AG08395 (cell line): ENCODE data around the gene HFE.
"Not testable (repeated sequence)": the region's sequence is repeated elsewhere in the genome, so short reads cannot be mapped to it uniquely, and the experiment has no call there.

Experiments
- DNase-seq: peaks from one replicate; pipeline ENCODE4 v3.0.0; 2012; ENCODE audit warnings: mixed read lengths, low spot score

The HFE gene, protein sequence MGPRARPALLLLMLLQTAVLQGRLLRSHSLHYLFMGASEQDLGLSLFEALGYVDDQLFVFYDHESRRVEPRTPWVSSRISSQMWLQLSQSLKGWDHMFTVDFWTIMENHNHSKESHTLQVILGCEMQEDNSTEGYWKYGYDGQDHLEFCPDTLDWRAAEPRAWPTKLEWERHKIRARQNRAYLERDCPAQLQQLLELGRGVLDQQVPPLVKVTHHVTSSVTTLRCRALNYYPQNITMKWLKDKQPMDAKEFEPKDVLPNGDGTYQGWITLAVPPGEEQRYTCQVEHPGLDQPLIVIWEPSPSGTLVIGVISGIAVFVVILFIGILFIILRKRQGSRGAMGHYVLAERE

GRCh38 chr6:26087284-26088115 is at the start of gene HFE:
Gene HFE, plus strand, starts transcription at chr6:26087429. Its CDS starts 12 bp downstream, at chr6:26087441.
- DNase-seq = peak; percentile 56

- DNase-seq = no peak
These were observed 45.3 kb upstream of the HFE start for GRCh38 chr6:26041946-26042345.

DNA sequence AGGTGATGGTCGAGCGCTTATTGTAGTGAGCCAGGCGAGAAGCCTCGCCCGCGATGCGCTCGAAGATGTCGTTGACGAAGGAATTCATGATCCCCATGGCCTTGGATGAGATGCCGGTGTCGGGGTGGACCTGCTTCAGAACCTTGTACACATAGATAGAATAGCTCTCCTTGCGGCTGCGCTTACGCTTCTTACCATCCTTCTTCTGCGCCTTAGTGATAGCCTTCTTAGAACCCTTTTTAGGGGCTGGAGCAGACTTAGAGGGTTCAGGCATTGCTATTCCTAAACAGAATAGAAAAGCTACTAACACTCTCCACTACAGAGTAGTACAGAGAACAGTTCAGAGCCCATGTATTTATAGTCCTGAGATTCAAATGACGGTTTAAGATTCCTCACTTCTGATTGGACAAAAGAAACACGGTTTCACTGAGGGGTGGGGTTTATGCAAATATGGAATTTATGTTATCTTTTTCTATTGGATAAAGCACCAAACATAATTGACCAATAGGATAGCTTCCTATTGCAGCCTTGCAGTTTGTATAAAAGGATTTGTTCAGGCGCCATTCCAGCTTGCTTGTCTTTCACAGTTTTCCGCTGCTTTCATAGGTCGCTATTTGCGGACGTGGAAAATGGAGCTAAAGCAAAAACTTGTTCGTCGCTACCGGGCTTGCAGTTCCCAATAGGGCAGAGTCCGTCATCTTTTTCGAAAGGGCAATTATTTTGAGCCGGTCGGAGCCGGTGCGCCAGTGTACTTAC is 43.7 kb upstream of the HFE start:
- DNase-seq = peak; percentile 96

- DNase-seq = peak; percentile 6
These were observed 42.8 kb upstream of the HFE start for GRCh38 chr6:26044140-26045064.

DNA sequence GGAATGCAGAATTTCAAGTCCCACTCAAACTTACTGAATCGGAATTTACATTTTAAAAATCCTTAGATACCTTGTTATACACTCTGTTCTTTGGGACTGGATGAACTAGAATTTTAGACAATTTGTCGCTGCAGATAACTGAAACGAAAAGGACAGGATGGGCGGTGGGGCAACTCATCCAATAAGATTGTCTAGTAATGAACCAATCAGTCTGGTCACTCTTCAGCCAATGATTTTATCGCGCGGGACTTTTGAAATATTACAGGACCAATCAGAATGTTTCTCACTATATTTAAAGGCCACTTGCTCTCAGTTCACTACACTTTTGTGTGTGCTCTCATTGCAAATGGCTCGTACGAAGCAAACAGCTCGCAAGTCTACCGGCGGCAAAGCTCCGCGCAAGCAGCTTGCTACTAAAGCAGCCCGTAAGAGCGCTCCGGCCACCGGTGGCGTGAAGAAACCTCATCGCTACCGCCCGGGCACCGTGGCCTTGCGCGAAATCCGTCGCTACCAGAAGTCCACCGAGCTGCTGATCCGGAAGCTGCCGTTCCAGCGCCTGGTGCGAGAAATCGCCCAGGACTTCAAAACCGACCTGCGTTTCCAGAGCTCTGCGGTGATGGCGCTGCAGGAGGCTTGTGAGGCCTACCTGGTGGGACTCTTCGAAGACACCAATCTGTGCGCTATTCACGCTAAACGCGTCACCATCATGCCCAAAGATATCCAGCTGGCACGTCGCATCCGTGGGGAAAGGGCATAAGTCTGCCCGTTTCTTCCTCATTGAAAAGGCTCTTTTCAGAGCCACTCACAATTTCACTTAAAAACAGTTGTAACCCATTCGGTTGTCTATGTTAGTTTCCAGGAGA is 41.9 kb upstream of the HFE start:
- peak; percentile 97 for DNase-seq

GRCh38 chr6:26045928-26046368 is 41.3 kb upstream of the HFE start:
- DNase-seq = no peak

GRCh38 chr6:26047329-26047728 is 39.9 kb upstream of the HFE start:
- DNase-seq = not testable (repeated sequence)

GRCh38 chr6:26048590-26048989 is 38.6 kb upstream of the HFE start:
- no peak for DNase-seq

DNA sequence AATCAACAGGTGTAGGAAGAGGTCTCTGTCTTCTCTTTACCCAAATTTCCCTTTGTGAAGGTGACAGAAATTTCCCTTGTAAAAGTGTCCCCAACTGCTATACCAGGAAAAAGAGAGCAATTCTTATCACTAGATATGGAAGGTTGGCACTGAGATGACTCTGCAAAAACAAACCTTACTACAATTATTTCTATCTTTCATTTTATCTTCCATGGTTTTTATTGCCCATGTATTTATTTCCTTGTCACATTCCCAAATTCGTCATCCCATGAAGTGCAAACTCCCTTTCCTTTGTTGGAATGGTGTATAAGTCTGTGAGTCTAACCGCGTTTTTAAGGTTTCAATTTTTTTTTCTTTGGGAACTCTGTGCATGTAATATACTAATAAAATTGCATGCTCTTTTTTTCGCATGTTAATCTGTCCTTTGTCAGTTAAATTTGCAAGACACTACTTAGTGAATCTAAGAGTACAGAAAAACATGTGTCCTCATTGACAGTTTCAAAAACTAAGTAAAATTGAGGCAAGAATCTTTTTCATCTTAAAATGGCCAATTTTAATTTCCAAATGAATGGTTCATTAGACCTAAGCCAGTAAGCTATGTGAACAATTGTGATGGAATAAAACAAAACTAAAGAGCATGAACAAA is 35.4 kb upstream of the HFE start:
- no peak for DNase-seq

DNA sequence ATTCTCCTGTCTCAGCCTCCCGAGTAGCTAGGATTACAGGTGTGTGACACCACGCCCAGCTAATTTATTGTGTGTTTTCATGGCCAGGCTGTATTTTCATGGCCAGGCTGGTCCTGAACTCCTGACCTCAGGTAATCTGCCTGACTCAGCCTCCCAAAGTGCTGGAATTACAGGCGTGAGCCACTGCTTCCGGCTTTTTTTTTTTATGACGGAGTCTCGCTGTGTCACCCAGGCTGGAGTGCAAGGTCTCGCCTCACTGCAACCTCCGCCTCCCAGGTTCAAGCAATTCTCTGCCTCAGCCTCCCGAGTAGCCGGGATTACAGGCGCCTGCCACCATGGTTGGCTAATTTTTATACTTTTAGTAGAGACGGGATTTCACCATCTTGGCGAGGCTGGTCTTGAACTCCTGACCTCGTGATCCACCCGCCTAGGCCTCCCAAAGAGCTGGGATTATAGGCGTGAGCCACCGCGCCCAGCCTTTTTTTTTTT is 34.4 kb upstream of the HFE start:
- DNase-seq = not testable (repeated sequence)

- DNase-seq = no peak
These were observed 33.0 kb upstream of the HFE start for GRCh38 chr6:26053992-26054780.

DNA sequence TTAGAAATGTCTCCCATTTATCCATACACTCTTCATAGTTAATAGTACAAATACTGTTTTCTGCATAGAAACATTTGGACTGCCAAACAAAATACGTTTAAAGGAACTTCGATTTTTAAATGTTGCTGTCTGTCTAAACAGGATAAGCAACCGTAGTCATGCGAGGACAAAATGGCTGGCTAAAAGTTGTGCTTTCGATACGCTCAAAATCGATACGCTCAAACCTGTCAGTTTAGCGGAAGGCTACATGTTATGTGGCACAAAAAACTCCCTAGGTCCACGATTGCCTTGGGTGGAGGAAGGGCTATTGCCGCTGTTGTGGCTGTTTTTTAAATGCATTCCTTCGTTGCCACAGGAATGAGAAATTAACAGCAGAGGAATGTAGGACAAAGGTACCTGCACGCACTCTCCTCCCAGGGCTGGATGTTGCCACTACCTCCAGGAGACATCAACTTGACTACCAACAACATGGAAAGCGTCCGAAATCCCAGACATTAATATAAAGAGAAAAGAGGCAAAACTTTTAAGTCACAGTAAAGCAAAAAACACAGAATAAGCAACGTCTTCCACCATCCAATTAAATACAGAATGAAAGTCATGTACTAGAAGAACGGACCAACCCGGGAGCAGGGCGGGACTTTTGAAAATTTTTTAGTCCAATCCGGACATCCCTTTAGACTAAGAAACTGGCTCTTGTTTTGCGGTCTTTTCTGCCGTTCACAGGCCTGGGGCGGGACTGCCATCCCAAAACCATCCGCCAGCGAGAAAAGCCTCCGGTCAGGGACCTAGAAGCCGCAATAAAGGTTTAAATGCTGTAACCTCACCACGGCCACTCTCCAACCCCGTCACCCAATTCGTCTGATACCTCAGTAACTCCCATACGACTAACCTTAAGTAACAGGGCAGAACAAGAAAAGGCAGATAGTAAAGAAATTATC is 32.2 kb upstream of the HFE start:
- peak; percentile 93 for DNase-seq

DNA sequence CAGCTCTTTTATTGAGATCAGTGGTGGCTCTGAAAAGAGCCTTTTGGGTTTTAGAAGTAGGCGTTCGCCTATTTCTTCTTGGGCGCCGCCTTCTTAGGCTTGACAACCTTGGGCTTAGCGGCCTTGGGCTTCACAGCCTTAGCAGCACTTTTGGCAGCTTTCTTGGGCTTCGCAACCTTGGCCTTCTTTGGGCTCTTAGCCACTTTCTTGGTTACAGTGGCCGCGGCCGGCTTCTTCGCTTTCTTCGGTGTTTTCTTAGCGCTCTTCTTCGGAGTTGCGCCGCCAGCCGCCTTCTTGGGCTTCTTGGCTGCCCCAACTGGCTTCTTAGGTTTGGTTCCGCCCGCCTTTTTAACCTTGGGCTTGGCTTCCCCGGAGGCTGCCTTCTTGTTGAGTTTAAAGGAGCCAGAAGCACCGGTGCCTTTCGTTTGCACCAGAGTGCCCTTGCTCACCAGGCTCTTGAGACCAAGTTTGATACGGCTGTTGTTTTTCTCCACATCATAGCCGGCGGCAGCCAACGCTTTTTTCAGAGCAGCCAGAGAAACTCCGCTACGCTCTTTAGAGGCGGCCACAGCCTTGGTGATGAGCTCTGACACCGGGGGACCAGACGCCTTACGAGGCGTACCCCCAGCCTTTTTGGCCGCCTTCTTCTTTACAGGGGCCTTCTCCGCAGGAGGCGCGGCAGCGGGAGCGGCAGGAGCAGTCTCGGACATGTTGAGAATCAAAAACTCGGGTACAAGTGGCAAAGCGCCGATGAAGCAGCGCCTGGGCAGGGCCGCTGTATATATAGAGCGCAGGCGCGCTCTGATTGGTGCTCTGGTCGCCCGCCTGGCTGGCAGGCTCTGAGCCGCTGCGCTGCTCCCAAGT is 31.3 kb upstream of the HFE start:
- peak; percentile 95 for DNase-seq

DNA sequence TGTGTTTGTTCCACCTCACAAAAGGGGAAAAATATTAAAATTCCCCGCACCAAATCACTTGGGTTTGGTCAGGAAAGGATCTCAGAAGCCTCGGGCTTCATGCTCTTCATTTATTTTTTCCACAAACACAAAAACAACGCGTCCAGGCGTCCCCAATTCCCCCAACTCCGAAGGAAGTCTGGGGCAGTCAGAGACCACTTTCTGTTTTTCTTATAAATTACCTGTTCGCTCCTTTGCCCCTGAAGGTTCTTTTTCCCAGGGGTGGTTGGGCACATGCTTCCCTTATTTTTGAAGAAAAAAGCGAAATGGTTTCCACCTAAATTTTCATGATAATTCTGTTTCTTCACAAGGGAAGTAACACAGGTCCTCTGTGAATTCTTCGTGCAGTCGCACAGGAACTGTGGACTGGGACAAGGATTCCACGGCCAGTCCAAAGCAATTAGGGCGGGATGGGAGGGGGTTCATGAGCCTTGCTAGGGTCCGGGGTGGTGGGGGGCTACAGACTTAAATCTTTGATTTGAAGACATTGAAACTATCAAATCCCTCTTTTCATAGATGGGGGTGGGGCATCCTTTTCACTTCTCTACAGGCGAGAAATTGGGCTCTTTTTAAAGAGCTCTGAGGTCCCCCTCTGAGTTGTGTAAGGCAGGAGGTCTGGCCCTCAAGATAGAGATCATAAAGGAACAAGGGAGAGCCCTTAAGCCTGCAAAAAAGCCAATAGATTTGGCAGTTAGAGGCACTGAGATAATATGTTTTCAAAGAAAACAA is 30.5 kb upstream of the HFE start:
- peak; percentile 45 for DNase-seq

DNA sequence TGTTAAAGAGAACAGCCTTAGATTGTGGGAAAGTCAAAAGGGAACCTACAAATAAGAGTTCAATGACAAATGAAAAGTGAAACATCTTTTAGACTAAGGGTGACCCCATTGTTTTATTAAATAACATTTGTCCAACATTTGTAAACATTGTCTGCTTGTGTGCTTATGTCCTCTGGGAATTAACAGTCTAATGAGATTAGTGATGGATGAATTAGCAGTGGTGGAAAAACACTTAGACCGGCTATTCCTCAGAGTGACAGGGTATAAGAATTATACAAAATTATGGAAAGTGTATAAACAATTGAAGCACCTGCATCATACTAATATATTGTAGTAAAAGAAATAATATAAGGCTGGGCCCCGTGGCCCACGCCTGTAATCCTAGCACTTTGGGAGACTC is 29.3 kb upstream of the HFE start:
- no peak for DNase-seq

- not testable (repeated sequence) for DNase-seq
These were observed 28.7 kb upstream of the HFE start for GRCh38 chr6:26058477-26059033.
